Measurements from ENCODE around the gene CD83.

The CD83 gene

GRCh38 chr6:14123386-14124111, 6.0 kb downstream of the CD83 start:
- no peak for DNase-seq (ENCODE audit: low spot score)

- no peak for DNase-seq (ENCODE audit: low spot score)
These were observed 7.8 kb downstream of the CD83 start for GRCh38 chr6:14125346-14125745.

- no peak for DNase-seq (ENCODE audit: low spot score)
These were observed 8.6 kb downstream of the CD83 start for GRCh38 chr6:14126191-14126590.

GRCh38 chr6:14127611-14128010, 10.0 kb downstream of the CD83 start:
- DNase-seq (ENCODE audit: low spot score) = no peak

- no peak for DNase-seq (ENCODE audit: low spot score)
These were observed 10.4 kb downstream of the CD83 start for GRCh38 chr6:14128012-14128411.

- DNase-seq (ENCODE audit: low spot score) = no peak
These were observed 11.2 kb downstream of the CD83 start for GRCh38 chr6:14128746-14129145.

GRCh38 chr6:14129575-14129974, 12.0 kb downstream of the CD83 start:
- DNase-seq (ENCODE audit: low spot score) = peak; percentile 74

- no peak for DNase-seq (ENCODE audit: low spot score)
These were observed 13.0 kb downstream of the CD83 start for GRCh38 chr6:14130435-14131075.

- no peak for DNase-seq (ENCODE audit: low spot score)
These were observed 14.0 kb downstream of the CD83 start for GRCh38 chr6:14131579-14131978.

GRCh38 chr6:14132244-14132920, 14.8 kb downstream of the CD83 start:
- no peak for DNase-seq (ENCODE audit: low spot score)

GRCh38 chr6:14132921-14133275, 15.3 kb downstream of the CD83 start:
- no peak for DNase-seq (ENCODE audit: low spot score)

- DNase-seq (ENCODE audit: low spot score) = no peak
These were observed 16.8 kb downstream of the CD83 start for GRCh38 chr6:14134211-14134910.

- no peak for DNase-seq (ENCODE audit: low spot score)
These were observed 18.4 kb downstream of the CD83 start for GRCh38 chr6:14135893-14136539.

- no peak for DNase-seq (ENCODE audit: low spot score)
These were observed 21.2 kb downstream of the CD83 start for GRCh38 chr6:14138701-14139215.

- DNase-seq (ENCODE audit: low spot score) = no peak
These were observed 23.9 kb downstream of the CD83 start for GRCh38 chr6:14141351-14142062.

GRCh38 chr6:14142063-14142450, 24.5 kb downstream of the CD83 start:
- DNase-seq (ENCODE audit: low spot score) = no peak

- no peak for DNase-seq (ENCODE audit: low spot score)
These were observed 25.1 kb downstream of the CD83 start for GRCh38 chr6:14142511-14143223.

- DNase-seq (ENCODE audit: low spot score) = no peak
These were observed 25.7 kb downstream of the CD83 start for GRCh38 chr6:14143305-14143704.

- DNase-seq (ENCODE audit: low spot score) = peak; percentile 82
These were observed 27.1 kb downstream of the CD83 start for GRCh38 chr6:14144678-14145113.

- DNase-seq (ENCODE audit: low spot score) = peak; percentile 50
These were observed 29.0 kb downstream of the CD83 start for GRCh38 chr6:14146506-14147096.
